NCI-H146 treated with DMSO at 0.1 percent for 48 hours (cell line): ENCODE results near the gene NDUFA8.

Source experiments
- DNase-seq: peaks from one replicate; lab custom pipeline; 2025; ENCODE audit not compliant: unreplicated experiment; lab: John Stamatoyannopoulos, UW

NDUFA8 gene

GRCh38 chr9:122159026-122159924 lies at the start of gene NDUFA8, which contains the start of gene MORN5:
Gene NDUFA8, minus strand, starts transcription at chr9:122159779. Its CDS starts 102 bp downstream, at chr9:122159677.
Gene MORN5, plus strand, starts transcription at chr9:122159908. Its CDS starts 65 bp downstream, at chr9:122159973.
- peak; percentile 81 for DNase-seq

GRCh38 chr9:122207096-122207495 lies 47.5 kb upstream of the NDUFA8 start:
- DNase-seq, result no peak

- no peak for DNase-seq
These were observed 46.8 kb upstream of the NDUFA8 start for GRCh38 chr9:122206118-122207046.

GRCh38 chr9:122205176-122205575 lies 45.6 kb upstream of the NDUFA8 start:
- DNase-seq, result no peak

- no peak for DNase-seq
These were observed 44.9 kb upstream of the NDUFA8 start for GRCh38 chr9:122204491-122204890.

GRCh38 chr9:122204055-122204454 lies 44.5 kb upstream of the NDUFA8 start:
- DNase-seq, result no peak

GRCh38 chr9:122202111-122202510 lies 42.5 kb upstream of the NDUFA8 start:
- no peak for DNase-seq

- DNase-seq, result no peak
These were observed 42.1 kb upstream of the NDUFA8 start for GRCh38 chr9:122201641-122202040.

GRCh38 chr9:122200960-122201595 lies 41.5 kb upstream of the NDUFA8 start:
- DNase-seq, result no peak

GRCh38 chr9:122197882-122198281 lies 38.3 kb upstream of the NDUFA8 start:
- DNase-seq, result no peak

- DNase-seq, result no peak
These were observed 37.8 kb upstream of the NDUFA8 start for GRCh38 chr9:122197426-122197825.

GRCh38 chr9:122195875-122196274 lies 36.3 kb upstream of the NDUFA8 start:
- no peak for DNase-seq

GRCh38 chr9:122193651-122194050 lies 34.1 kb upstream of the NDUFA8 start:
- no peak for DNase-seq

- DNase-seq, result no peak
These were observed 33.4 kb upstream of the NDUFA8 start for GRCh38 chr9:122192914-122193525.

GRCh38 chr9:122192261-122192875 lies 32.8 kb upstream of the NDUFA8 start:
- no peak for DNase-seq

- no peak for DNase-seq
These were observed 32.0 kb upstream of the NDUFA8 start for GRCh38 chr9:122191584-122191983.

GRCh38 chr9:122190597-122191381 lies 31.2 kb upstream of the NDUFA8 start:
- DNase-seq, result no peak

- no peak for DNase-seq
These were observed 28.8 kb upstream of the NDUFA8 start for GRCh38 chr9:122188369-122188768.

- no peak for DNase-seq
These were observed 27.3 kb upstream of the NDUFA8 start for GRCh38 chr9:122186777-122187470.
